Tibial artery (tissue), 4 donors: ENCODE data around the gene RAB13.

Experiments
- DNase-seq, 2 donors: peaks; one replicate each; pipeline ENCODE4 v3.0.0-alpha.2; 2019
- H3K27ac ChIP-seq, 2 donors: fragments of 200-600 bp; sonication (generic) in 1 of 2; 1 replicate in 1 of 2; 2 replicates in 1 of 2; pipeline ENCODE4 v1.5.1; 2018 to 2019; ENCODE audit warnings: mild to moderate bottlenecking in 1 of 2
- H3K27me3 ChIP-seq, 2 donors: fragments of 200-600 bp; sonication (generic) in 1 of 2; one replicate each; pipeline versions ENCODE4 v1.5.1 to v1.6.0; 2016 to 2019
- H3K36me3 ChIP-seq, 3 donors: fragments of 200-600 bp; sonication (generic) in 2 of 3; one replicate each; pipeline ENCODE4 v1.5.1; 2016 to 2019; ENCODE audit warnings: mild to moderate bottlenecking in 2 of 3
- H3K4me1 ChIP-seq, 4 donors: fragments of 200-600 bp; sonication (generic) in 2 of 4; 1 replicate in 3 of 4; 2 replicates in 1 of 4; pipeline ENCODE4 v1.5.1; 2016 to 2019
- H3K4me3 ChIP-seq, 2 donors: fragments of 200-600 bp; sonication (generic) in 1 of 2; 1 replicate in 1 of 2; 2 replicates in 1 of 2; pipeline ENCODE4 v1.5.1; 2018 to 2019; ENCODE audit warnings: mild to moderate bottlenecking in 2 of 2
- H3K9me3 ChIP-seq, 3 donors: fragments of 200-600 bp; sonication (generic) in 1 of 3; one replicate each; pipeline ENCODE4 v1.5.1; 2016 to 2019
- CTCF ChIP-seq, 2 experiments: fragments of 200-600 bp in 1 of 2; fragments of 450-650 bp in 1 of 2; IDR thresholded peaks; one replicate each; pipeline ENCODE4 v1.5.1; 2017 to 2019; ENCODE audit warnings: antibody characterized with exemption in 2 of 2, mild to moderate bottlenecking in 1 of 2, moderate library complexity in 1 of 2
- intact Hi-C: fragments of 100-400 bp; cut with DNase I; formaldehyde crosslinking; loops from one replicate; pipeline ENCODE4 v1.15.0; 2023; ENCODE audit warnings: low total_unique reads

Gene RAB13

GRCh38 chr1:153976819-153977249, 9.3 kb downstream of the RAB13 start:
- no peak for TF ChIP-seq CTCF (IDR thresholded peaks at IDR 0.05)
- DNase-seq: no peak
- Histone ChIP-seq H3K4me3 (peak overlapping the region; percentile 95 to 99), H3K4me1 (peaks cover 0 to 23% (median 16%) of the 10 kb centered on the region in 4 donors), H3K27me3 (no peaks in the 10 kb centered on the region), H3K36me3 (peaks cover 14 to 59% (median 34%) of the 10 kb centered on the region in 3 donors), H3K9me3 (no peaks in the 10 kb centered on the region), H3K27ac (peak overlapping the region; percentile 95 to 97)
- intact Hi-C loops: loop anchor here (10.0 kb wide), 1 partner anchor 52 kb away; the partner anchor contains the start of gene GATAD2B

GRCh38 chr1:153973525-153973924, 12.6 kb downstream of the RAB13 start:
- H3K27ac ChIP-seq: no peak overlapping the region
- intact Hi-C loops: loop anchor here (10.0 kb wide), 1 partner anchor 49 kb away; the partner anchor contains the start of gene GATAD2B
- H3K36me3 ChIP-seq: peaks cover 14 to 40% (median 28%) of the 10 kb centered on the region in 3 donors
- H3K9me3 ChIP-seq: no peaks in the 10 kb centered on the region
- H3K4me3 ChIP-seq: no peak overlapping the region
- H3K4me1 ChIP-seq: peaks cover 0 to 30% (median 17%) of the 10 kb centered on the region in 4 donors
- no peaks in the 10 kb centered on the region for H3K27me3 ChIP-seq
- no peak for TF ChIP-seq CTCF (IDR thresholded peaks at IDR 0.05)
- no peak for DNase-seq

GRCh38 chr1:153973071-153973470, 13.1 kb downstream of the RAB13 start:
- intact Hi-C loops: loop anchor here (10.0 kb wide), 1 partner anchor 48 kb away; the partner anchor contains the start of gene GATAD2B
- Histone ChIP-seq H3K27ac (no peak overlapping the region), H3K27me3 (no peaks in the 10 kb centered on the region), H3K9me3 (no peaks in the 10 kb centered on the region), H3K4me1 (peaks cover 0 to 30% (median 20%) of the 10 kb centered on the region in 4 donors), H3K4me3 (no peak overlapping the region), H3K36me3 (peaks cover 14 to 40% (median 28%) of the 10 kb centered on the region in 3 donors)
- TF ChIP-seq CTCF (IDR thresholded peaks at IDR 0.05): no peak
- no peak for DNase-seq

- intact Hi-C loops: loop anchor here (10.0 kb wide), 1 partner anchor 46 kb away; the partner anchor contains the start of gene GATAD2B
Observed at GRCh38 chr1:153970346-153970745, 15.8 kb downstream of the RAB13 start.

GRCh38 chr1:153968972-153969371, 17.2 kb downstream of the RAB13 start:
- DNase-seq: no peak
- Histone ChIP-seq H3K4me3 (no peak overlapping the region), H3K27ac (no peak overlapping the region)

More at GRCh38 chr1:153970346-153970745, 15.8 kb downstream of the RAB13 start:
- H3K9me3 ChIP-seq: no peaks in the 10 kb centered on the region
- H3K4me3 ChIP-seq: no peak overlapping the region
- H3K27ac ChIP-seq: no peak overlapping the region
- H3K27me3 ChIP-seq: no peaks in the 10 kb centered on the region
- no peak for DNase-seq
- peaks cover 14 to 32% (median 19%) of the 10 kb centered on the region in 3 donors for H3K36me3 ChIP-seq
- TF ChIP-seq CTCF (IDR thresholded peaks at IDR 0.05): no peak
- H3K4me1 ChIP-seq: peaks cover 0 to 28% (median 17%) of the 10 kb centered on the region in 4 donors

More at GRCh38 chr1:153968972-153969371, 17.2 kb downstream of the RAB13 start:
- intact Hi-C loops: no loop called here
- Histone ChIP-seq H3K27me3 (no peaks in the 10 kb centered on the region), H3K36me3 (peaks cover under 1 to 18% (median 6%) of the 10 kb centered on the region in 3 donors), H3K9me3 (no peaks in the 10 kb centered on the region), H3K4me1 (peaks cover 0 to 41% (median 25%) of the 10 kb centered on the region in 4 donors)
- TF ChIP-seq CTCF (IDR thresholded peaks at IDR 0.05): no peak
